Adrenal gland (tissue), 5 donors: ENCODE results near the gene MAN1A1.

Experiments
- CTCF ChIP-seq, 6 experiments: fragments of 450-650 bp in 4 of 6; fragments of 200-600 bp in 2 of 6; sonication (generic) in 1 of 6; IDR thresholded peaks; 1 replicate in 5 of 6; 2 replicates in 1 of 6; pipeline versions ENCODE4 v1.5.1 to v1.8.0; 2016 to 2021; ENCODE audit warnings: antibody characterized with exemption in 6 of 6, mild to moderate bottlenecking in 2 of 6, moderate library complexity in 1 of 6
- POLR2A ChIP-seq, 2 donors: fragments of 450-650 bp; IDR thresholded peaks; one replicate each; pipeline ENCODE4 v1.6.1; 2017; ENCODE audit warnings: antibody characterized with exemption in 2 of 2, mild to moderate bottlenecking in 2 of 2, moderate library complexity in 1 of 2
- donor health status: DM: no; HTN: no; CAD: no.

- TF ChIP-seq POLR2A (IDR thresholded peaks at IDR 0.05) (no peak), CTCF (IDR thresholded peaks at IDR 0.05) (no peak)
Observed at GRCh38 chr6:119179062-119179461, 170.5 kb downstream of the MAN1A1 start.
